Measurements from ENCODE around the gene ADGRV1.

Gene ADGRV1

DNA sequence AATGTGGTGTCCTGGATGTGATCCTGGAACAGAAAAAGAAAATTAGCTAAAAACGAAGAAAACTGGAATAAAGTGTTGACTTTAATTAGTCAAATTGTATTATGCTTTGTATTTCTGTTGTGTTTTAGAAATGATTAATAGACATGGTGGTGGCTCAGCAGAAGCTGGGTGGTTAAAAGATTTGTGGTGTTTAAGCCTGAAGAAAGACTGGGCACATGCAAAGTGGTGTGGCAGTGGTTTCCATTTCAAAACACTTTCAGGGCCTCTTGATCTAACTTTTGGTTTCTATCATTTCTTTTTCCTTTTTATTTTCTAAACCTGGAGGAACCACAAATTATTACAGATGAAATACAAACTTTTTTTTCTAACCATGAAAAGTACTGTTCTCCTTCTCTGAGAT lies 44.1 kb downstream of the ADGRV1 start:
- TF ChIP-seq CTCF (IDR thresholded peaks at IDR 0.05; ENCODE audit: low read depth, low read length, missing control alignments): no peak
- no peak overlapping the region for H3K4me3 ChIP-seq (ENCODE audit: low read depth, low read length)
- no peak for DNase-seq (ENCODE audit: low read depth)
- in situ Hi-C loops (cut with HindIII; ENCODE audit: low sequenced_read_pairs): no loop called here

- in situ Hi-C loops (cut with HindIII; ENCODE audit: low sequenced_read_pairs): no loop called here
- DNase-seq (ENCODE audit: low read depth): no peak
- TF ChIP-seq CTCF (IDR thresholded peaks at IDR 0.05; ENCODE audit: low read depth, low read length, missing control alignments): peak; percentile 7
- no peak overlapping the region for H3K4me3 ChIP-seq (ENCODE audit: low read depth, low read length)
Measured at GRCh38 chr5:90606539-90606938, 47.9 kb downstream of the ADGRV1 start.

GRCh38 chr5:90612919-90613318 lies 54.3 kb downstream of the ADGRV1 start:
- H3K4me3 ChIP-seq (ENCODE audit: low read depth, low read length): no peak overlapping the region
- no peak for TF ChIP-seq CTCF (IDR thresholded peaks at IDR 0.05; ENCODE audit: low read depth, low read length, missing control alignments)
- no peak for DNase-seq (ENCODE audit: low read depth)
- in situ Hi-C loops (cut with HindIII; ENCODE audit: low sequenced_read_pairs): no loop called here

DNA sequence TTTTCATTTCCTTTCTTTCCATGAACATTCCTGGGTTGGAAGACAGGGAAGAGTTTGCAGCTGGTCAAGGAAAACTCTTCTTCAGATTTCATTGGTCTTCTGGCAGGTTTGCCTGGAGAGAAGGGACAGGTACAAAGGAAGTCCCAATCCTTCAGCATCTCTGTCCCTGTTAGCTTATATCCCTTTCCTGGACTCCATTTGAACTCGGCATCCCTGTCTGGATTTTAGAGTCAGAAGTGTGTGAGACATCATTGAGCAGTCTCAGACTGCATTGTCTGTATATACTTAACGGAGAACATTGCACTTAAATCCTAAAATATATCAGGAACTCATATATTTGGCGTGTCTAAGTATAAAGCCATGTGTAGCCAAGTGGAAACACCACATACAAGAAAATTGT lies 54.9 kb downstream of the ADGRV1 start:
- TF ChIP-seq CTCF (IDR thresholded peaks at IDR 0.05; ENCODE audit: low read depth, low read length, missing control alignments): no peak
- in situ Hi-C loops (cut with HindIII; ENCODE audit: low sequenced_read_pairs): no loop called here

DNA sequence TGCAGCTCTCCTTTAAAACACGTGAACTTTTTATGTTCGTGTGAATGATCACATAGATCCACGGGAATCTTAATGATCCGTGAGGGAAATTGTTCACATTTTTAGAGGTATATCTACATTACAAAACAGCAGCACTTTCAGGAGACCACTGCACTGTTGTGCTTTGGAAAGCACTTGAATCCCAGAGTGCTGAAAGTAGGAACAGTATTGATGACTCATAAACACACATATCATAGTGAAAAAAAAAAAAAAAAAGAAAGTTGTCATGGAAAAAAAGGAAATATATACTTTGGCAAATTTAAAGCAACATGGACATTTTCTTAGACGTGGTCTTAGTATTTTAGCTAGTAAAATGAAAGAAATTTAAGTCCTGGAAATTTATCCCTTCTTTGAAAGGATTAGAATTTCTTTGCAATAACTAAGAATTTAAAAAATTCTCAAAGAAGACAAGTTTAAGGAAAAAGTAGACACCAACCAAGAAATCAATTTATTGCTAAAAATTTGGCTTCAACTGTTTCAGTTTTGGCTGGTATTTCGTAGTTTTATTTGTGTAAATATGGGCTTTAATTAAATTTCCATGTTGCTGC lies 55.4 kb downstream of the ADGRV1 start:
- TF ChIP-seq CTCF (IDR thresholded peaks at IDR 0.05; ENCODE audit: low read depth, low read length, missing control alignments): no peak
- in situ Hi-C loops (cut with HindIII; ENCODE audit: low sequenced_read_pairs): no loop called here
- H3K4me3 ChIP-seq (ENCODE audit: low read depth, low read length): no peak overlapping the region
- DNase-seq (ENCODE audit: low read depth): peak; percentile 24

More for the DNA sequence above, 54.9 kb downstream of the ADGRV1 start:
- H3K4me3 ChIP-seq (ENCODE audit: low read depth, low read length): no peak overlapping the region
- no peak for DNase-seq (ENCODE audit: low read depth)

DNA sequence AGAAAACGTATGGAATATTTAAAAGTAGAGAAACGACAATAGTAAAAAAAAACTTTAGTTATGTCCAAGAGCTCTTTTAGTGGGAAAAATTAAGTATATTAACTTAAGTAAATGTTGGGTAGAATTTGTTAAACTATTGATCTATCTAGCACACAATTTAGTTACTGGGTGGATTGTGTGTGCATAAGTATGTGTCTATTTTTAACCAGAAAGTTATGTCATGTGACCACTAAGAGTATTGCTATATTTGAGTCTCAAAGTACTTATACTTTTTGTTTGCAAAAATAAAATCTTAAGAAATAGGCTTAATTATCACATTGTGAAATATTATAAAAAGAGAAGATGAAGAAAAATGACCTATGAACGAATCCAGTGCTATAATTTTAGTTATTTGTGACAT lies 56.8 kb downstream of the ADGRV1 start:
- no peak for DNase-seq (ENCODE audit: low read depth)
- H3K4me3 ChIP-seq (ENCODE audit: low read depth, low read length): no peak overlapping the region
- no peak for TF ChIP-seq CTCF (IDR thresholded peaks at IDR 0.05; ENCODE audit: low read depth, low read length, missing control alignments)
- in situ Hi-C loops (cut with HindIII; ENCODE audit: low sequenced_read_pairs): no loop called here

Data from astrocyte of the cerebellum (primary cell).